HG03571 (cell line): Measurements from ENCODE around the gene MAP3K7CL.
A peak's percentile ranks its signal among the peaks of the same experiment; 100 is the strongest.

Experiments
- ATAC-seq: cut with Tn5 transposase; IDR thresholded peaks from one replicate; pipeline ENCODE4 v1.9.1; 2021; ENCODE audit not compliant: unreplicated experiment

The MAP3K7CL gene

DNA sequence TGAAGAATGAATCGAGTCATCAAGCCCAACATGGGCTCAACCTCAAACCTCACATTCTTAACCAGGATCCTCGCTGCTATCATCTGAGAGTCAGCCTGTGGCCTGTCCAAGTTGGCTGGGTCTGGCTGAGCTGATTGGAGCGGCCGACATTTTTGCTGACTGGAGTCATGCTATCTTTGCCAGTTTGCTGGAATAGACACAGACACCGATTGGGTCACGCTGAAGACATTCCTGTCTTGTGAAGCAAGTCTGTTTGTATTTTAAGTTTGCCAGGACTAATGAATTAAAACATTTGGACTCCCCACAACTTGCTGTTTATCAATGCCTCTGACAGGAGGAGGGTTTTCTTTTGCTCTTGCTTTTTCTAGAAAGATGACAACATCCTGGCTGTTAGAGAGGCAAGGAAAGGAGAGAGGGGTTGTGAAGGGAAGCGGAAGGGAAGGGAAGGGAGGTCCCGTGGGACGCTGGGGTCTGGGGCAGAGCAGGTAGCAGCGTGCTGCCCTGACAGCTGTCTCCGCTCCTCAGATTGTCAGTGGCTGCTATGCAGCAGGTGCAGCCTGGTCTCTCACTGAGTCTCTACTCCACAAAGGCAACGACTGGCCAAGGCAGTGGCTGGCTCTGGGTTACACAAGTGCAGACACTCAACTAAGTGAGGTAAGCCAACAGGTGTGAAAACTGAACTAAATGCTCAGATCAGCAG lies at the start of gene MAP3K7CL:
Gene MAP3K7CL, plus strand, starts transcription at position 375 of the 700 bp plus-strand sequence. CDS start 2,701 bp downstream, outside the sequence.
- ATAC-seq = no peak

GRCh38 chr21:29082046-29082815 lies 48.2 kb upstream of the MAP3K7CL start:
- ATAC-seq = no peak

DNA sequence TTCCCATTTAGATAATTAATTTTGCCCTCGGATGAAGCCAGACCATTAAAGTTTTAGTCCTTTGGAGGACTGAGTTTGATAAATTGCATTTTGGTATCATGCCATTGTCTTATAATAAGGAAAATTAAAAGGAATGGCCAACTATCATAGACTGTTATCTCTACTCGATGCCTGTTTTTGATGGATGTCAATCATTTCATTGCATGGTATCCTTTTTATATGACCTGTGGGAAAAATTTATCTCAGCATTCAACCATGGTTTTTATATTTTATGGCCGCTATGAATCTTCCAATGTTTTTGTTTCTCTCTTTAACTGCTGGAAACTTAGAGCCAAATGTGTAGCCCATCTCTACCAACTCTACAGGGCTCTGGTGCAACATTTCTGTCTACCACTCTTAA lies 47.1 kb upstream of the MAP3K7CL start:
- ATAC-seq = no peak

DNA sequence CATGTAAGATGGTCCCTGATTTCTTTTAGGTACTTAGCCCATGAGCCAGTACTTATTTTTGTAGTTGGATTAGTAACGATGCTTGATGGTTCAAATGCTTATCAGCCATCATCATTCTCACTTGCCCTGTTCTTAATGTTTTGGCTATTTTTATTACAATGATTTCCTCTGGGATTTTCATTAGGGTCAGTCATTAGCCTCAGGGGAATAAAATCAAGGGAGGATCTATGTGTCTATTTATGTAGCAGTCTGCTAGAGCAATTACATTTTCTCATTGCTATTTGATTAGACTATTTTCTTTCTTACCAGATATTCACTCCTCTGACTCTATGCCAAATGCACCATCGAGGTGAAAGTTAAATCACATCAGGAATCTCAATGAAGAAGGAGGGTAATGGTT lies 46.1 kb upstream of the MAP3K7CL start:
- ATAC-seq = no peak

- ATAC-seq = no peak
Measured at GRCh38 chr21:29085106-29085752, 45.2 kb upstream of the MAP3K7CL start.

DNA sequence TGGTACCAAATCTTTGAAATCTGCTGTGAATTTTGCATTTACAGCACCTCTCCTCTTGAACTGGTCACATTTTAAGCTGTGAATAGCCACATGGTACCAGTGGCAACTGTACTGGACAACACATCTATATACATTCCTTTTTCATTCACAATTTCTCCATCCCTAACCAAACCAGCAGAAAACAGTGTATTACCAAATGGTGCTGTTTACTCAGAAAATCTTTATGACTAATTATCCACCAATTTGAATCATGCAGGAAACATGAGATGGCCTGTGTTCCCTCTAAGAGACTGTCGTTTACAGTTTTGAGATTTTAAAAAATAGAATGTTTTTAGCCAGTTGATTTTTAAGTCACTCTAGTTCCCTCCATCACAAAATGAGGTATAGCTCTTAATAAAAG lies 39.4 kb upstream of the MAP3K7CL start:
- no peak for ATAC-seq

- no peak for ATAC-seq
Measured at GRCh38 chr21:29092102-29092959, 38.1 kb upstream of the MAP3K7CL start.

- ATAC-seq = no peak
Measured at GRCh38 chr21:29096218-29097015, 34.0 kb upstream of the MAP3K7CL start.

DNA sequence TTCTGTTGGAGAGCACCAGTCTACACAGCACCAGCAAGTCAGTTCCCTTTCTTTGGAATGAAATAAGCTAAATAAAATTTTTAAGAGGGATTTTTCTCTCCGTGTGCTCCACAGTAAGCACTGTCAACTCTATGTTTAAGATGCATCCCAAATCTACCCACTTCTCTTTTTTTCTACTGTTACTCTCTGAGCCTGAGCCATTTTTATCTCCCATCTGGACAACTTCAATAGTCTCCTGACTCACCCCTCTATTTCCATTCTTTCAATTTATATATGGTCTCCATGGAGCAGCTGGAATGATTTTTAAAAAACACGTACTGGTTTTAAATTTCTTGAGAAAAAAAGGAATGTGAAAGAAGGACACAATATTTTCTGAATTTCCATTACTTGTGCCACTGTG lies 32.3 kb upstream of the MAP3K7CL start:
- ATAC-seq = no peak

DNA sequence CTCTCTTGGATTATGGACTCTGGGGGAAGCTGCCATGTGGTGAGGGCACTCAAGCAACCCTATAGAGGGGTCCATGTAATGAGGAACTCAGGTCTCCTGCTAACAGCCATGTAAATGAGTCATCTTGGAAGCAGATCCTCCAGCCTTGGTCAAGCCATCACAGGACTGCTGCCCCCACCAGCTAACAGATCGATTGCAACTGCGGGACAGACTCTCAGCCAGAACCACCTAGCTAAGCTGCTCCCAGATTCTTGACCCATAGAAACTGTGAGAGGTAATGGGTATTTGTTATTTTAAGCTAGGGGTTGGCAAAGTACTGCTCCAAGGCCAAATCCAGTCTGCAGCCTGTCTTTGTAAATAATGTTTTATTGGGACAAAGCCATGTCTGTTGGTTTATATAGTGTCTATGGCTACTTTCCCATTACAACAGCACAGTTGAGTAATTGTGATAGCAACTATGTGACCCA lies 27.6 kb upstream of the MAP3K7CL start:
- no peak for ATAC-seq

GRCh38 chr21:29104239-29104708 lies 26.2 kb upstream of the MAP3K7CL start:
- peak; percentile 43 for ATAC-seq

- ATAC-seq = no peak
Measured at GRCh38 chr21:29105218-29105617, 25.2 kb upstream of the MAP3K7CL start.

- ATAC-seq = no peak
Measured at GRCh38 chr21:29114765-29115500, 15.5 kb upstream of the MAP3K7CL start.

DNA sequence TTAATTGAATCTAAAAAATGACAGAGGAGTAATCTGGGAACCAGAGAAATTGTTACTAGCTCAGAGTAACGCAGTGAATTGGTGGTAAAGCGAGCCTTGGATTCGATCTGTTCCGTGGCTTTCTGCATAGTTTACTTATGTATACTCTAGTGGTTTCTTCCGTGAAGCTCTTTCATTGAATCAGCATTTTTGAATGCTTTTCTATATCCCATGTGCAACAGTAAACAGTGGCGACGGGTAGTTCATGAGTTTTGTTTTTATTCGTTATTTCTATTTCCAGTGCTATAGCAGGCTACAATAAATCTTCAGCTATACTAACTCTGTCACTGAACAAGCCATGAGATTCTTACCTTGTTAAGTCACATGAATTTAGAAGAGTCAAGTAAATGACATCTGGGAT lies 14.5 kb upstream of the MAP3K7CL start:
- ATAC-seq = no peak

DNA sequence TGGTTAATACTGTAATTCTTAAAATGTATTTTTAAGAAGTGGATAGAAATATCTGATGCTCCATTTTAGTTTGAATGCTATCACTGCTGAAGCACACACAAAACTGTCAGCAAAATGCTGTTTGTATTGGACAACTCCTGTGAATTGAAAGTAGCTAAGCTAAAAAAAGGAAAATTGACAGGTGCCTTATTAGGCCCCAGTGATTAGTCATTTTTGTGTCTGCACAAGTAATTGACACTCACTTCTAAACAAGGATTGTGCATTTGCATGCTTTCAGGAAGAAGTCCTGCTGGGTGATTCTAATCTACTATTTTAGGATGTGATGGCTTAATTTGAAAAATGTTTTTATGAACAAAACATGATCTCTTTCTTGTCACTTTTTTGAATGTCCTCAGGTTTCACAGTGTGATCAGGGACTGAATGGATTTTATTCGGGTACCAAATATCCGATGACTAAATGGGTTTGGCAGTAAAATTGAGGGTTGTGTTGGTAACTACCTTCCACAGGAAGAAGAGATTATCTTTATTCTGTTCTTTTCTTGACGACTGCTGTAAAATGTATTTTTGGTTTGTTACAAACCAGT lies 13.0 kb upstream of the MAP3K7CL start:
- ATAC-seq = no peak

- no peak for ATAC-seq
Measured at GRCh38 chr21:29121759-29122158, 8.7 kb upstream of the MAP3K7CL start.

GRCh38 chr21:29124645-29125044 lies 5.8 kb upstream of the MAP3K7CL start:
- no peak for ATAC-seq

DNA sequence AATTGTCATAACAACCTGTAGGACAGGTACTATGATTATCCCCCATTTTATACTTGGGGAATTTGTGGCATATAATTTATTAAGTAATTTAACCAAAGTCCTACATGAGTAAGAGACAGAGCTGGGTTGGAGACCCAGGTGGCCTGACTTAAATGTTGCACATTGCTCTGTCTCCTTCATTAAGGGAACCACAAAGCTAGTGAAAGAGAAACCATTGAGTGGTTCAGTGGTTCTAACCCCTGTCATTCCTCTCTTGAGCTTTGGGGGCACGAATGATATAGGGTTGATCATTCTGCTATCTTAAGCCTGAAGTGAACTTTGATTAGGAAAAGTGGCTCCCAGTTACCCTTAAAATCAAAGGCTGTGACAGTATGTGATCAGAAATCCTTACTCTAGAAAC lies 5.3 kb upstream of the MAP3K7CL start:
- ATAC-seq = peak; percentile 90

GRCh38 chr21:29125979-29126378 lies 4.5 kb upstream of the MAP3K7CL start:
- ATAC-seq = no peak
